ENCODE results near the gene LYL1. TPM values are rescaled to one million over a fixed set of nuclear protein-coding genes. Genes with fewer than 3 reads are reported as not detected.

The LYL1 gene
- total RNA-seq, 1 donor from 2014 or later, result 3.3 TPM

GRCh38 chr19:13146763-13147563, 44.3 kb upstream of the LYL1 start:
- Histone ChIP-seq H3K27me3 (ENCODE audit: control insufficient read depth, insufficient read depth, low read length) (no peaks in the 10 kb centered on the region), H3K36me3 (ENCODE audit: control insufficient read depth, insufficient read depth, low read length) (peaks cover 5% of the 10 kb centered on the region), H3K4me3 (ENCODE audit: low read depth, low read length) (no peak overlapping the region)
- DNase-seq (ENCODE audit: low read depth), result no peak
- TF ChIP-seq CTCF (IDR thresholded peaks at IDR 0.05; ENCODE audit: insufficient read depth, low read length, poor library complexity, severe bottlenecking), result no peak

GRCh38 chr19:13139633-13140311, 37.1 kb upstream of the LYL1 start:
- TF ChIP-seq CTCF (IDR thresholded peaks at IDR 0.05; ENCODE audit: insufficient read depth, low read length, poor library complexity, severe bottlenecking), result no peak
- H3K4me3 ChIP-seq (ENCODE audit: low read depth, low read length), result no peak overlapping the region
- peaks cover 2% of the 10 kb centered on the region for H3K36me3 ChIP-seq (ENCODE audit: control insufficient read depth, insufficient read depth, low read length)
- no peaks in the 10 kb centered on the region for H3K27me3 ChIP-seq (ENCODE audit: control insufficient read depth, insufficient read depth, low read length)
- no peak for DNase-seq (ENCODE audit: low read depth)

- no peak overlapping the region for H3K4me3 ChIP-seq (ENCODE audit: low read depth, low read length)
- H3K27me3 ChIP-seq (ENCODE audit: control insufficient read depth, insufficient read depth, low read length), result no peaks in the 10 kb centered on the region
- no peak for TF ChIP-seq CTCF (IDR thresholded peaks at IDR 0.05; ENCODE audit: insufficient read depth, low read length, poor library complexity, severe bottlenecking)
- H3K36me3 ChIP-seq (ENCODE audit: control insufficient read depth, insufficient read depth, low read length), result no peaks in the 10 kb centered on the region
- DNase-seq (ENCODE audit: low read depth), result no peak
Observed at GRCh38 chr19:13138916-13139198, 36.2 kb upstream of the LYL1 start.

- H3K27me3 ChIP-seq (ENCODE audit: control insufficient read depth, insufficient read depth, low read length), result no peaks in the 10 kb centered on the region
- no peaks in the 10 kb centered on the region for H3K36me3 ChIP-seq (ENCODE audit: control insufficient read depth, insufficient read depth, low read length)
- TF ChIP-seq CTCF (IDR thresholded peaks at IDR 0.05; ENCODE audit: insufficient read depth, low read length, poor library complexity, severe bottlenecking), result no peak
- H3K4me3 ChIP-seq (ENCODE audit: low read depth, low read length), result no peak overlapping the region
- no peak for DNase-seq (ENCODE audit: low read depth)
Observed at GRCh38 chr19:13138171-13138915, 35.7 kb upstream of the LYL1 start.

GRCh38 chr19:13137290-13137794, 34.7 kb upstream of the LYL1 start:
- Histone ChIP-seq H3K4me3 (ENCODE audit: low read depth, low read length) (no peak overlapping the region), H3K36me3 (ENCODE audit: control insufficient read depth, insufficient read depth, low read length) (no peaks in the 10 kb centered on the region), H3K27me3 (ENCODE audit: control insufficient read depth, insufficient read depth, low read length) (no peaks in the 10 kb centered on the region)
- no peak for DNase-seq (ENCODE audit: low read depth)
- no peak for TF ChIP-seq CTCF (IDR thresholded peaks at IDR 0.05; ENCODE audit: insufficient read depth, low read length, poor library complexity, severe bottlenecking)

Measured in kidney epithelial cell (primary cell).